ENCODE data around the gene DCAF12.

DNA sequence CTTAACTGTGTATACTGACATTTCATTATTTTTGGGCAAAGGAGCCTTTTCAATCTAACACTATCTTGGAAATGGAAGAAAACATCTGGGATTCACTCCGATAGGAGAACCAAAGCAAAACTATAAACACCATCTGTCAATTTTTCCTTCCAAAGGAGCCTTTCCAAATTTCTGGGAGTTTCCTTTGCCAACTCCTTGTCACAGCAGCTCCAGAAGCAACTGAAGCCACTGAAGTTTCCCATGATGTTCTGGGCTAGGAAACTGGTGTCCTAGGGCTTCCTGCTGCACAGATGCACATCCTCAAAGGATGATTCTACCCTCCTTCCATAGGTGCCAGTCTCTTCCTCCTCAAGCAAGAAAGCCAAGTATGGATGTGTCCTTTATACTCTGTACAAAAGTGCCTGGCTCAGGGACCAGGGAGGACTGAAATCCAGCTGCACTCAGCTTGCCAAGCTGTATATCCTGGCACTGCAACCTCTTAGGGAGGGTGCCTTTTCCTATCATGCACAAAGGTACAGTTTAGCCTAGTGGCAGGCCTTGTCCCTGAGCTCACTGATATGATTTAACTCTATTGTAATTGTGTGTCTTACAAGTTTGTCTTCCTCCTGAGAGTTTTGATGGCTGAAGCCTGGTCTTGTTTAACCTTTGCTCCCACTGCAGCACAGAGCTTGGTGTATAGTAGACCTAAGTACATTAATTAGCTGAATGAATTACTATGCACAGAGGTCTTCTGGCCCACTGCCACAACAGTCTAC lies 43.9 kb upstream of the DCAF12 start:
- no peak for TF ChIP-seq POLR2AphosphoS5 (IDR thresholded peaks at IDR 0.05; ENCODE audit: low read depth, low read length)
- TF ChIP-seq POLR2A (IDR thresholded peaks at IDR 0.05; ENCODE audit: low read depth, low read length) = no peak
